SK-N-SH treated with all-trans-retinoic acid at 6 μM for 48 hours (cell line): ENCODE data around the gene RPUSD2.

Experiments used
- ATAC-seq: fragments of 200-7000 bp; cut with Tn5 transposase; 3 replicates; pipeline ENCODE4 v1.9.1; 2020; ENCODE audit warnings: mild to moderate bottlenecking, moderate library complexity
- ARNTL ChIP-seq: fragments of 450-650 bp; formaldehyde crosslinking; IDR thresholded peaks from 2 replicates; pipeline ENCODE4 v1.5.0; 2020; ENCODE audit warnings: low read depth, mild to moderate bottlenecking, moderate library complexity, borderline replicate concordance
- BACH2 ChIP-seq: fragments of 250-450 bp; sonication (Bioruptor Pico); IDR thresholded peaks from 2 replicates; pipeline ENCODE4 v1.9.0; 2021; ENCODE audit warnings: mild to moderate bottlenecking, borderline replicate concordance
- CREB5 ChIP-seq: fragments of 250-450 bp; sonication (Bioruptor Pico); IDR thresholded peaks from 2 replicates; pipeline ENCODE4 v1.5.1; 2020; ENCODE audit warnings: low read depth, mild to moderate bottlenecking, moderate library complexity
- CSDC2 ChIP-seq: fragments of 250-450 bp; sonication (Bioruptor Pico); IDR thresholded peaks from 2 replicates; pipeline ENCODE4 v1.5.0; 2020; ENCODE audit warnings: mild to moderate bottlenecking, moderate library complexity
- CSRNP3 ChIP-seq: fragments of 250-450 bp; sonication (Bioruptor Pico); IDR thresholded peaks from 2 replicates; pipeline ENCODE4 v1.5.1; 2021; ENCODE audit warnings: mild to moderate bottlenecking, moderate library complexity
- ESRRG ChIP-seq: fragments of 250-450 bp; sonication (Bioruptor Pico); IDR thresholded peaks from 2 replicates; pipeline ENCODE4 v1.6.1; 2021; ENCODE audit warnings: mild to moderate bottlenecking
- GLIS3 ChIP-seq: fragments of 250-450 bp; sonication (Bioruptor Pico); IDR thresholded peaks from 2 replicates; pipeline ENCODE4 v1.5.0; 2020; ENCODE audit warnings: mild to moderate bottlenecking, moderate library complexity
- ISL1 ChIP-seq: fragments of 250-450 bp; sonication (Bioruptor Pico); IDR thresholded peaks from 2 replicates; pipeline ENCODE4 v2.1.2; 2022; ENCODE audit warnings: mild to moderate bottlenecking, moderate library complexity
- OSR1 ChIP-seq: fragments of 250-450 bp; sonication (Bioruptor Pico); IDR thresholded peaks from 2 replicates; pipeline ENCODE4 v1.8.0; 2022; ENCODE audit warnings: moderate library complexity, mild to moderate bottlenecking, inconsistent platforms
- PATZ1 ChIP-seq: fragments of 250-450 bp; sonication (Bioruptor Pico); IDR thresholded peaks from 2 replicates; pipeline ENCODE4 v1.8.0; 2020; ENCODE audit warnings: mild to moderate bottlenecking, moderate library complexity, borderline replicate concordance
- PPARA ChIP-seq: fragments of 250-450 bp; sonication (Bioruptor Pico); IDR thresholded peaks from 2 replicates; pipeline ENCODE4 v1.5.0; 2020; ENCODE audit warnings: mild to moderate bottlenecking, borderline replicate concordance
- RARB ChIP-seq: fragments of 250-450 bp; sonication (Bioruptor Pico); IDR thresholded peaks from 2 replicates; pipeline ENCODE4 v1.8.0; 2021; ENCODE audit warnings: mild to moderate bottlenecking, moderate library complexity
- SNAI2 ChIP-seq: fragments of 250-450 bp; sonication (Bioruptor Pico); IDR thresholded peaks from 2 replicates; pipeline ENCODE4 v1.5.0; 2020; ENCODE audit warnings: mild to moderate bottlenecking, moderate library complexity
- TCF4 ChIP-seq: fragments of 250-450 bp; sonication (Bioruptor Pico); IDR thresholded peaks from 2 replicates; pipeline ENCODE4 v1.8.0; 2021; ENCODE audit warnings: mild to moderate bottlenecking, moderate library complexity, borderline replicate concordance
- TOX ChIP-seq: fragments of 250-450 bp; sonication (Bioruptor Pico); IDR thresholded peaks from 2 replicates; pipeline ENCODE4 v1.8.0; 2021; ENCODE audit warnings: mild to moderate bottlenecking, moderate library complexity, borderline replicate concordance
- TSHZ2 ChIP-seq: fragments of 250-450 bp; sonication (Bioruptor Pico); IDR thresholded peaks from 2 replicates; pipeline ENCODE4 v1.5.0; 2020; ENCODE audit warnings: mild to moderate bottlenecking, moderate library complexity
- ZC3H10 ChIP-seq: fragments of 250-450 bp; sonication (Bioruptor Pico); IDR thresholded peaks from 2 replicates; pipeline ENCODE4 v1.5.1; 2021; ENCODE audit warnings: mild to moderate bottlenecking, moderate library complexity
- ZFP3 ChIP-seq: fragments of 250-450 bp; sonication (Bioruptor Pico); IDR thresholded peaks from 2 replicates; pipeline ENCODE4 v1.5.0; 2020; ENCODE audit warnings: mild to moderate bottlenecking, moderate library complexity
- ZNF565 ChIP-seq: fragments of 450-650 bp; formaldehyde crosslinking; conservative IDR thresholded peaks from 2 replicates; pipeline ENCODE4 v1.5.0; 2020; ENCODE audit warnings: low read depth, mild to moderate bottlenecking, moderate library complexity
- ZNF8 ChIP-seq: fragments of 450-650 bp; formaldehyde crosslinking; IDR thresholded peaks from 2 replicates; pipeline ENCODE4 v1.5.0; 2020; ENCODE audit warnings: mild to moderate bottlenecking, moderate library complexity
- TF ChIP-seq, protein P1 (sequence below): fragments of 250-450 bp; sonication (Bioruptor Pico); IDR thresholded peaks from 2 replicates; pipeline ENCODE4 v1.8.0; 2021; ENCODE audit warnings: low read depth, mild to moderate bottlenecking, moderate library complexity, borderline replicate concordance

The RPUSD2 gene

DNA sequence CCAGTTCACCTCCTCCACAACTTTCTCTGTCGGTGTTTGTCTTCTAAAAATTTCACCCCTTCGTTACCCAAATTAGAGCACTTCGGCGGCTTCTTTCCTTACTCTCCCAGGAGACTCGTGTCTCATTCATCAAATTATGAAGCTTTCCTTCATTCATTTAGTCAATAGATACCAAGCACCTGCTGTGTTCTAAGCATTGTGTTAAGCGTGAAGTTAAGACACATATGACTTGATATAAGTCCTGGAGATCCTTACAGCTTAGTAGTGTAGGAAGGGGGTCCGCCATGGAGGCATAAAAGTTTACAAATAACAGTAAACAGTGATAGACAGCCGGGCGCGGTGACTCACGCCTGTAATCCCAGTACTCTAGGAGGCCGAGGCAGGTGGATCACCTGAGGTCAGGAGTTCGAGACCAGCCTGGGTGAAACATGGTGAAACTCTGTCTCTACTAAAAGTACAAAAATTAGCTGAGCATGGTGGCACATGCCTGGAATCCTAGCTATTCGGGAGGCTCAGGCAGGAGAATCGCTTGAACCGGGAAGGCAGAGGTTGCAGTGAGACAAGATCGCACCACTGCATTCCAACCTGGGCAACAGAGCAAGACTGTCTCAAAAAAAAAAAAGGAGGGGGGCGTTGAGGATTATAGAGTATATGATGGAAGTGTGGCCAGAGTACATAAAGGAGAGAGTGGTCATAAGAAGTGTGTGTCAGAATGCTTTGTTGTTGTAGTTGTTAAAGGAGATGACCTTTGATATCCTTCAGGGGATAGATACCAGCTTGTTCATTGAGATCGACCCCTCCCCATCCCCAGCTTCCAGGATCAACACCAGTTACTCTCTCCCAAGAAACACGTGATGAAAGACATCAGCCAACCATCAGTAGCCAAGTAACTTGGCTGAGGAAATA, 3.5 kb upstream of the RPUSD2 start (continued):
- TF ChIP-seq TSHZ2 (CRISPR knock-in tag), result no peak
- no peak for TF ChIP-seq TCF4 (CRISPR knock-in tag)
- TF ChIP-seq SNAI2, result no peak
- TF ChIP-seq BACH2 (CRISPR knock-in tag), result no peak
- no peak for TF ChIP-seq CSDC2 (CRISPR knock-in tag)
- TF ChIP-seq, all 23 proteins: peak for 0

DNA sequence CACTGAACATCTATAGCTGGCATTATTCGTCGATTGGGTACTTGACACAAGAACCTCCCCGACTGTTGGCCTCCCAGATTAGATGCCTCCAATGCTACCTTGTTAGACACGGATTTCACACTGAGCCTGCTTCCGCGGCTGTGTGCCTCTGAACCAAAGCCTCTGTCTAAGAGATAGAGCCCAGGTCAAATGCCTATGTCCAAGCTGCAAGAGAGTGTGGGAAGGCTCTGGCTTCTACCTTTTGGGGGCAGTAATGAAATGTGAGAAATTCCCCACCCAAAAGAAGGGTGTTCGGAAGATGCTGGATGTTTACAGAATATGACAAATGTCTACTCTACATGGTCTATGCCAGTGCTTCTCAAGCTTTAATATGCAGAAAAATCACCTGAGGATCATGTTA, 2.0 kb upstream of the RPUSD2 start:
- ATAC-seq, result no peak
- no peak for TF ChIP-seq CSDC2 (CRISPR knock-in tag)
- no peak for TF ChIP-seq PATZ1 (CRISPR knock-in tag)
- TF ChIP-seq TOX (CRISPR knock-in tag), result no peak
- TF ChIP-seq ZNF565, result no peak
- no peak for TF ChIP-seq OSR1 (CRISPR knock-in tag)
- no peak for TF ChIP-seq GLIS3 (CRISPR knock-in tag)
- no peak for TF ChIP-seq ZNF8 (CRISPR knock-in tag)
- TF ChIP-seq CREB5 (CRISPR knock-in tag), result no peak
- no peak for TF ChIP-seq CSRNP3 (CRISPR knock-in tag)
- TF ChIP-seq ESRRG, result no peak
- no peak for TF ChIP-seq TSHZ2 (CRISPR knock-in tag)
- no peak for TF ChIP-seq PPARA (CRISPR knock-in tag)
- TF ChIP-seq ZFP3 (CRISPR knock-in tag), result no peak
- no peak for TF ChIP-seq ARNTL (CRISPR knock-in tag)
- TF ChIP-seq RARB (CRISPR knock-in tag), result no peak

- no peak for ATAC-seq
- no peak for TF ChIP-seq RARB (CRISPR knock-in tag)
- TF ChIP-seq ZNF8 (CRISPR knock-in tag), result no peak
- no peak for TF ChIP-seq TOX (CRISPR knock-in tag)
- TF ChIP-seq ZFP3 (CRISPR knock-in tag), result no peak
- no peak for TF ChIP-seq TCF4 (CRISPR knock-in tag)
- TF ChIP-seq GLIS3 (CRISPR knock-in tag), result no peak
- no peak for TF ChIP-seq OSR1 (CRISPR knock-in tag)
- no peak for TF ChIP-seq ZC3H10
- no peak for TF ChIP-seq CSDC2 (CRISPR knock-in tag)
- TF ChIP-seq, protein P1, sequence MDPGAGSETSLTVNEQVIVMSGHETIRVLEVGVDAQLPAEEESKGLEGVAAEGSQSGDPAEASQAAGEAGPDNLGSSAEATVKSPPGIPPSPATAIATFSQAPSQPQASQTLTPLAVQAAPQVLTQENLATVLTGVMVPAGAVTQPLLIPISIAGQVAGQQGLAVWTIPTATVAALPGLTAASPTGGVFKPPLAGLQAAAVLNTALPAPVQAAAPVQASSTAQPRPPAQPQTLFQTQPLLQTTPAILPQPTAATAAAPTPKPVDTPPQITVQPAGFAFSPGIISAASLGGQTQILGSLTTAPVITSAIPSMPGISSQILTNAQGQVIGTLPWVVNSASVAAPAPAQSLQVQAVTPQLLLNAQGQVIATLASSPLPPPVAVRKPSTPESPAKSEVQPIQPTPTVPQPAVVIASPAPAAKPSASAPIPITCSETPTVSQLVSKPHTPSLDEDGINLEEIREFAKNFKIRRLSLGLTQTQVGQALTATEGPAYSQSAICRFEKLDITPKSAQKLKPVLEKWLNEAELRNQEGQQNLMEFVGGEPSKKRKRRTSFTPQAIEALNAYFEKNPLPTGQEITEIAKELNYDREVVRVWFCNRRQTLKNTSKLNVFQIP, result no peak
- TF ChIP-seq TSHZ2 (CRISPR knock-in tag), result no peak
- no peak for TF ChIP-seq BACH2 (CRISPR knock-in tag)
- TF ChIP-seq ISL1, result no peak
- TF ChIP-seq ZNF565, result no peak
Observed at GRCh38 chr15:40575113-40575512, 6.0 kb downstream of the RPUSD2 start.
